ENCODE measurements around the gene UQCR10.
A peak's percentile ranks its signal among the peaks of the same experiment; 100 is the strongest.

Gene UQCR10

DNA sequence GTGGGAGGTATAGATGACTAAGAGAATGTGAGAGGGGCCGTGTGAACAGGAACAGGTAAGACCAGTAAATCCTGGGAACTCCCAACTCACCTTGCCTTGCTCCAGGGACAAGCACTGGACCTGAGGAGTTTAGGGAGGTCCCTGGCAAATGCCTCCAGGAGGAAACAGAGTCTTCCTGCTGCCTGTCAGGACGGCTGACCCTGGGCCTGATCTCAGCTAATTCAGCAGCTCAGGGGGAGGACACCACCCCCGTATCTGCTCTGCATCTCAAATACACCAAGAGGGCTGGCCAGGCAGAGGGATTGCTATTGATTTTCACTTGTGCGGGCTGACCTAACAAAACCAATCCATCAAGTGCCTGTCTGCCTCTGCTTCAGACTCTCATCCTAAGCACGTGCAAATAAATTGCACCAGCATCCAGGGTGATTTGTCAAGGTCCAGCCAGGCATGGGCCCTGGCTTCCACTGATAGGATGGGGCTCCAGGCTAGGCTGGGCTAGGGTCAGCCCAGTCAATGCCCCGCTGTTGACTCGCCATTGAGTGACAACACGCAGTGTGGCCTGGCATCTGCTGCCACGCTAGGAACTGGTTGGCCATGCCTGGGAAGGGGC, 20.3 kb downstream of the UQCR10 start:
- DNase-seq (ENCODE audit: insufficient read length, low spot score) = no peak
- FAIRE-seq = no peak
- TF ChIP-seq POLR2A (IDR thresholded peaks at IDR 0.05; ENCODE audit: low read depth, low read length) = no peak

DNA sequence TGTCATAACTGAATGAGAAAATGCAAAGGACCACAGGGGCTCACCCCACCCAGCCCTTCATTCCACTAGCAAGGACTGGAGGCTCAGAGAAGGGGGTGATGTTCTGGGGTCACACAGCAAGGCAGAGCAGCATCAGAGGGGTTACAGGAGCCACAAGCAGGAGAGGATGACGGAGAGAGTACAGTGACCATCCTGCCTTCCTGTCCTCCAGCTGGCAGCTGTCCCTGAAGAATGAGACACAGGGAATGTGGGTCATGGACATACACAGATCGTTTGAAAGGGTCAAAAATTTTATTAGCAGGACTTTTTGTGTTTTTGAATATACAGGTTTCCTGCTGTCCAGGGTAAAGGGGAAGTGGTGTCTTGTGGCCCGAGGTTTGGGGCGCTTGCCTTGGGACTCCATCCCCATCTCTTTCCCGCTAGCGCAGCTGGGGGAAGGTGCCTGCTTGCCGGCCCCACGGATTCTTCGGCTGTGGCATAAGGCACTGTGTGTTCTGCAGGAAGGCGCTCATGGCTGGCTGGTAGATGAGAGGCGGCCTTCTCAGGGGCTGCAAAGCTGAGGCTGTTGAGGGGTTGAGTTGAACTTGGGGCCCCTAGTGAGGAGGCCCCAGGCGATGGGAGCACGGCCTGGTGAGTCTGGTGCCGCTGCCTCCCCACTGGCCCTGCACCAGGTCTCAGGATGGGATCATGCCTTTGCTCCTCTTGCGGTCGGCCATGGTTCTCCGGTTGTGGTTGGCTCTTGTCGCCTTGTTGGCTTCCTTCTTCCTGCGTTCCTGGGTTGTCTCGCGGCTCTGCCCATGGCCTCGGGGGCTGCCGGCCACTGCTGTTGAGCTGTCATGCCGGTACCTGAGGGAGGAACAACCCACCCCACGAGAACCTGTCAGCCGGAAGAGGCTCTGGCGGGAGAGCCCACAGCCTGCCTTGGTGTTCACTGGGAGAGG, 21.4 kb downstream of the UQCR10 start:
- TF ChIP-seq POLR2A (IDR thresholded peaks at IDR 0.05; ENCODE audit: low read depth, low read length) = no peak
- FAIRE-seq (no peak), DNase-seq (ENCODE audit: insufficient read length, low spot score) (no peak)

DNA sequence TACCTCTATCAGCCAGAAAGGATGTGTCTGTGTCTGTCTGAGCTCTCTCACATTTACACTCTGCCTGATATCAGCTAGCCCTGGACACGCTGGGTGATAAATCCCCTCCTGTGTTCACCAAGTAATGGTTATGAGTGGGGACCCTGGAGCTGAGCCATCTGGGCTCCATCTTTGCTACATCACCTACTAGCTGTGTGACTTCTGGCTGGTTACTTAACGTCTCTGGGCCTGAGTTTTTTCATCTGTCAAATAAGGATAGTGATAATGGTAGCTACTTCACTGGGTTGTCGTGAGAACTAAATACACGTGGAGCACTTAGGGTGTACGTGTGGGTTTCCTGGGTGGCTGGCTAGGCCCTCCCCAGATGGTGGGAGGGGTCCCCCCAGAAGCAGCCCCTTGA, 22.9 kb downstream of the UQCR10 start:
- FAIRE-seq = no peak
- DNase-seq (ENCODE audit: insufficient read length, low spot score) = no peak
- TF ChIP-seq POLR2A (IDR thresholded peaks at IDR 0.05; ENCODE audit: low read depth, low read length) = no peak

DNA sequence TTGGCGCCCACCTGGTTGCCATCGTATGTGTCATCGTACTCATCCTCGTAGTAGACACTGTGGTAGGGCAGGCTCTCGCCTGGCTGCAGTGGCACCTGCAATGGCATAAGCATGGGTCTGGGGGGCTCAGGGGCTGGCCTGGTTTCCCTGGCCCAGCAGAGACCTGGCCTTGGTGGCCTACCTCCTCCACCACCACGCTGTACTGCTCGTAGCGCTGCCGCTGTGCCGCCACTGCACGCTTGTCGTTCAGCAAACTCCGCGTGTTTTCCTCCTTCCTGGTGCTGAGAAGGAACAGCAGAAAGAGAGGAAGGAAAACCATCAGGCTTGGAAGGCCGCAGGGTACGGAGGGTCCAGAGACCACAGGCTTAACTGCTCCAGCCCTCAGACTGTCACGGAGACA, 26.2 kb downstream of the UQCR10 start:
- TF ChIP-seq POLR2A (IDR thresholded peaks at IDR 0.05; ENCODE audit: low read depth, low read length) = no peak
- FAIRE-seq = no peak

DNA sequence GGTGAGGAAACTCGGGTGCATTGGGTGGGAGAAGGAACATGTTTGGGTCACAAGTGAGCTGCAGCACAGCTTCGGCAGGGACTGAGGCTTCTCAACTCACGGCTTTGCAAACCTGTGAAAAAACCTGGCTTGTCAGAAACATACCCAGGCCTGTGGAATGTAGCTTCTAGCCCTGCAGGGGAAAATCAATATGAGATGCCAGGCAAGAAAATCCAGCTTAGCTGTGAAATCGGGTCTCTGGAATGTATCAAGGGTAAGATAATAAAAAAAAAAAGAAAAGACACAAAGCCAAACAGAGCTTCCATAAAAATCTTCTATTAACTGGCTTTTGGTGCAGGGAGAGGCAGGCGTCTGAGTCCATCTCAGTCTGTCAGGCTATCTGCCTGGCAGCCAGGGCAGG, 28.5 kb downstream of the UQCR10 start:
- TF ChIP-seq POLR2A (IDR thresholded peaks at IDR 0.05; ENCODE audit: low read depth, low read length) = no peak
- FAIRE-seq (no peak), DNase-seq (ENCODE audit: insufficient read length, low spot score) (no peak)

More for the DNA sequence above, 26.2 kb downstream of the UQCR10 start:
- no peak for DNase-seq (ENCODE audit: insufficient read length, low spot score)

DNA sequence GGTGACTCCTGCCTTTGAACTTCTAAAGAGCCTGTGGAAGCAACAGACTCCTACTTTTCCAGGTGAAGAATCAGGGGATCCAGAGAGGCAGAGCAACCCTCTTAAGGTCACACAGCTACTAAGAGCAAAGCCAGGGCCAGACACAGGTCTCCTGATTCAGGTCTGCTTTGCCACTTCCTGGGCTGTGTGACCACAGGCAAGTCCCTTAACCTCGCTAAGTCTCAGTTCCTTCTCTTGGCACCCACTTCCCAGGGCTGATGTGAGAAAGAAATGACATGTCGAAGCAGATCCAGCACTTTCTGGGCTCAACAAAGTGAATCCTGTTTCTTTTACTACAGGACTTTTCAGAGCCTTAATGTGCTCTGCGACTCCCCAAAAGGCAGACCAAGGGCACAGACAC, 30.2 kb downstream of the UQCR10 start:
- TF ChIP-seq POLR2A (IDR thresholded peaks at IDR 0.05; ENCODE audit: low read depth, low read length) = no peak
- no peak for FAIRE-seq
- DNase-seq (ENCODE audit: insufficient read length, low spot score) = no peak

DNA sequence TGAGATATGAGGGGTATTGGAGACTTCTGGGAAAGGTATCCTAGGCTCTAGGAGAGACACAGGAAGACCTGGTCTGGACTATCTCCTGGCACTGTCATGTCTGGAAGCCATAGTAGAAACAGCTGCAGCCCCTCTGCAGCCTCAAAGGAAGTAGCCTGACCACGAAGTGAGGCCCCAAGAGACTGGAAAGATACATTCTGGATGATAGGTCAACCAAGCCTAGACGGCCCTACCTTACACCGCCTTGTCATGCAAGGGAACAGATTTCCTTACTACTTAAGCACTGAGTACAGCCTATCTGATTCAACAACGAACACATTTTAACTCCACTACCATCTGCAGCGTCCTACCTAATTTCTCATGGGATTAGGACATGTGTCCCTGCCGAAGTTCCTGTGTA, 31.1 kb downstream of the UQCR10 start:
- TF ChIP-seq POLR2A (IDR thresholded peaks at IDR 0.05; ENCODE audit: low read depth, low read length) = no peak
- FAIRE-seq (no peak), DNase-seq (ENCODE audit: insufficient read length, low spot score) (no peak)

DNA sequence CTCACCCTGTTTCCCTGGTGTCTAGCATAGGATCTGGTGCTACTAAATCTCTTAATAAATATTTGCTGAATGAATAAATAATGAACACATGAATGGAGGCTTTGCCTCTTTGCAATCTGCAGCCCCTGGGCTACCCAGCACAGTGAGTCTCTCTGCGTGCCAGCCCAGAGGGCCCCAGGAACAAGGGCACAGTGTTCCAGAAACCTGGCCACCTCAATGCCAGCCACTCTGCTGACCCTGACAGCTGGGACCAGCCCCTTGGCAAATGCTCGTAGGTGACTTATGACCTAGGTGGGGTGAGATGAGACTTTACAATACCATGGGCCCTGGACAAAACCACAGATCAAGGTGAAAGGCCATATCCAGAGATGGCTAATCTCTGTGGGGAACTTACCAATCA, 31.6 kb downstream of the UQCR10 start:
- no peak for TF ChIP-seq POLR2A (IDR thresholded peaks at IDR 0.05; ENCODE audit: low read depth, low read length)
- no peak for DNase-seq (ENCODE audit: insufficient read length, low spot score)
- no peak for FAIRE-seq

DNA sequence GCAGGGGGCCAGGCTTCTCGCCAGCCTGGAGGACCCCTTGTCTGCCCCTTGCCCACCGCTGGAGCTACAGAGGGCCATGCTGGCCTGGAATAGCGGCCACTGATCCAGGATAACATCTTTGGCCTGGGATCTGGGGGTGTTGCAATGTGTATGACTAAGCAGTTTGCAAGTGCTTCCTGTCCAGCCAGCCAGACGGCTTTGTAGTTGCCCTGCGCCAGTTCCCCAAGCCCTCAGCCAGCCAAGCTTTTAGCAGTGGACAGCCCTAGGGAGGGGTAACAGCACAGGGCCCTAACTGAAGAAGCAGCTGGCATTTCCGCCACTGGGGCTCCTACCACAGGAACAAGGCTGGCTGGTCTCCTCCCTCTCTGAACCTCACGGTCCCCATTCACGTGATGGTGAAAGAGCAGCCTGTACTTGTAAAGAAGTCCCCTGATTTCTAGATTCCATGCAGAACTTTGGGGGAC, 32.1 kb downstream of the UQCR10 start:
- DNase-seq (ENCODE audit: insufficient read length, low spot score) = peak; percentile 76
- peak; percentile 60 for FAIRE-seq
- TF ChIP-seq POLR2A (IDR thresholded peaks at IDR 0.05; ENCODE audit: low read depth, low read length) = no peak

DNA sequence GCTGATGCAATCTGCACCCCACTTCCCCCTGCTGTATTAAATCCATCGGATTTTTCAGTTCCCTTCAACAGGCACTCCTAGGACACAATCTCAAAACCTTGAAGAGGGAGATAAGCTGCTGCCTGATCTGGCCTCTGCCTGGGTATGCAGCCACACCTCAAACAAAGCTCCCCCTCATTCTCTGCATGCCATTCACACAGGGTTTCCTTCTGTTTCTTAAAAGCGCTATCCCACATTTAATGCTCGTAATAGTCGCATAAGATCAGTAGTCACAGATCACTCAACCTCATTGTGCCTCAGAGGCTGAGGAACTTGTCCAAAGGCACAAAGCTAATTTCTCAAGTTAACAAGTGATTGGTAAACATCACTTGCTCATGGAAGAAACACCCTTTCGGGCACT, 34.0 kb downstream of the UQCR10 start:
- no peak for TF ChIP-seq POLR2A (IDR thresholded peaks at IDR 0.05; ENCODE audit: low read depth, low read length)
- FAIRE-seq = no peak

DNA sequence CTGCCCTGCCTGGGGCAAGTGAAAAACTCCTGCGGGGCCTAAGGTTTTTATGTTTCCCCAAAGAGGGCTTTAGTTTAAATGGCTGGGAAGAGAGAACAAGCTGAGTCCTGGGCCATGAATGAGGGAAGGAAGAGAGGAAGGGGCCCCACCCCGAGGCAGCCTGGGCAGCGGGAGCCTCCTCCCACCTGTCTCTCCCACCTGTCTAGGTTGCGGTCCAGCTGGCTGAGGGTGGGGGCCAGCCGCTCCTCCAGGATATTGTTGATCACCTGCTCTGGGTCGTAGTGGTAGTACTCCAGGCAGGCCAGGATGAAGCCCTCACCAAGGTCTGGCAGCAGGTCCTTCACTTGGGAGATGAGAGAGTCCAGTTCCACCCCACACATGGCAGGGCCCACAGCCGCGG, 34.6 kb downstream of the UQCR10 start:
- FAIRE-seq (no peak), DNase-seq (ENCODE audit: insufficient read length, low spot score) (no peak)
- no peak for TF ChIP-seq POLR2A (IDR thresholded peaks at IDR 0.05; ENCODE audit: low read depth, low read length)

More for the DNA sequence above, 34.0 kb downstream of the UQCR10 start:
- no peak for DNase-seq (ENCODE audit: insufficient read length, low spot score)

DNA sequence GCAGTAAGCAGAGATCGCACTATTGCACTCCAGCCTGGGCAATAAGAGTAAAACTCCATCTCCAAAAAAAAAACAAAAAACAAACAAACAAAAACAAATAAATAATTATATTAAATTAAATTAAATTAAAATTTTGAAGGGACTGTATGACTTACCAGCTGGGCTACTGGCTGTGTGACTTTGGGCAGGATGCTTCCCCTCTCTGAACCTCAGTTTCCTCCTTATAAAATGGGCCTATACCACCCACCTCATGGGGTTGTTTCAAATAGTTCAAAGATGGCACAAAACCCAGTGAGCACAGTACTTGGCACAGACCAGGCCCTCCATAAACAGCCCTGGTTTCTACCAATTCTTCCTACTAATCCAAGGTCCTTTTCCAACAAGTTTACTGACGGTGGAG, 36.0 kb downstream of the UQCR10 start:
- DNase-seq (ENCODE audit: insufficient read length, low spot score) (no peak), FAIRE-seq (no peak)
- TF ChIP-seq POLR2A (IDR thresholded peaks at IDR 0.05; ENCODE audit: low read depth, low read length) = no peak

DNA sequence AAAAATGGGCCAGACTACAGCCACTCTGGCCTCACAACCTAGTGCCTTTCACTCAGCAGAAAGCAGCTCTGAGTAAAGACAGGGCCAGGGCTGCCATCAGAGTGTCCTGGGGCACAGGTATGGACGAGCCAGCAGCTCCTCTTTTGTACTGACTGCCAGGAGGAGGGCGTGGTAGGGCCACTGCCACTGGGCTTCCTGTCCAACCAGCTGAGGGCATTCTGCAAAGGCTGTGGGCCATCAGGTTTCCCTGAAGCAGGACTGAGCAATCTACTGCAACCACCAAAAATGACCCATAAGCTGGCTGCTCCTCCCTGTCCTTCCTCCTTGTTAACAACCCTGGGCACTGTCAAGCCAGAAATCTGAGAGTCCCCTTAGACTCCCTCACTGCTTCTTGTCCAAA, 37.8 kb downstream of the UQCR10 start:
- DNase-seq (ENCODE audit: insufficient read length, low spot score) (no peak), FAIRE-seq (no peak)
- no peak for TF ChIP-seq POLR2A (IDR thresholded peaks at IDR 0.05; ENCODE audit: low read depth, low read length)

DNA sequence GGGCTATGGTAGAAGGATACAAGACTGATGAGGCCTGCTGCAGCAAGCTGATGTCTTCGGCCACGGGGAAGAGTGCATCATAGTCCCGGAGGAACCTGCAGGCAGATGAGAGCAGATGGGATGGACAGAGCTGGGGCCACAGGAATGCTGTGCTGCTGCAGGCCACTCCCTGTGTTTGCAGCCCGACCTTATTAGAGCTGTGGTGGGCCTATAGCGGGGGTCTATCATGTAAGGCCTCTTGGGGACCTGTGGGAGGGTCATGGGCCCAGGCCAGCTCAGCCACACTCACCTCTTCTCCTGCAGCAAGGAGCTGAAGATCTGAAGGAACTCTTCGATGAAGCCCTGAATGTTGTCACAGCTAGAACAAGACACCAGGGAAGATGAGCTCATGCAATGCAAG, 39.0 kb downstream of the UQCR10 start:
- FAIRE-seq = no peak
- no peak for DNase-seq (ENCODE audit: insufficient read length, low spot score)
- TF ChIP-seq POLR2A (IDR thresholded peaks at IDR 0.05; ENCODE audit: low read depth, low read length) = no peak

DNA sequence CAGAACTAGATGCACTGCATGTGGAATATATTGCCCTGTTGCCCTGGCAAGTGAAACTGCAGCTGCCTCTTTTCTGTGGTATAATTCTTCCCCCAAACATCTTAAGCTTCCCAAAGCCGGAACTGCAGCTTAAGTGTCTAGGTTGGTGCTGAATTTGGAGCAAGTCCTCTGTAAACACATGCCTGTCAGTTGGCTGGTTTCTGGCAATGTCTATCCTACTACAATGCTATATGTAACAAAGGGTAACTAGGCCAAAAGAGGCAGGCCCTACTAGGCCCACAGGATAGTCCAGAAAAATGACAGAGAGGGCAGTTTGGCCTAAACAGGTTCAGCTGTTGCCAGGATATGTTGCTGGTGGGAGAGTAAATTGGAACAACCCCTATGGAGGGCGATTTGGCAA, 43.0 kb downstream of the UQCR10 start:
- TF ChIP-seq POLR2A (IDR thresholded peaks at IDR 0.05; ENCODE audit: low read depth, low read length) = no peak
- FAIRE-seq (no peak), DNase-seq (ENCODE audit: insufficient read length, low spot score) (no peak)

Measured in H54 (cell line).